ENCODE results near the gene IGSF23.
"Not testable (repeated sequence)": the region's sequence is repeated elsewhere in the genome, so short reads cannot be mapped to it uniquely, and the experiment has no call there.

Gene IGSF23

GRCh38 chr19:44666852-44667556, 53.6 kb downstream of the IGSF23 start:
- no peak for DNase-seq (ENCODE audit: low read depth)

DNA sequence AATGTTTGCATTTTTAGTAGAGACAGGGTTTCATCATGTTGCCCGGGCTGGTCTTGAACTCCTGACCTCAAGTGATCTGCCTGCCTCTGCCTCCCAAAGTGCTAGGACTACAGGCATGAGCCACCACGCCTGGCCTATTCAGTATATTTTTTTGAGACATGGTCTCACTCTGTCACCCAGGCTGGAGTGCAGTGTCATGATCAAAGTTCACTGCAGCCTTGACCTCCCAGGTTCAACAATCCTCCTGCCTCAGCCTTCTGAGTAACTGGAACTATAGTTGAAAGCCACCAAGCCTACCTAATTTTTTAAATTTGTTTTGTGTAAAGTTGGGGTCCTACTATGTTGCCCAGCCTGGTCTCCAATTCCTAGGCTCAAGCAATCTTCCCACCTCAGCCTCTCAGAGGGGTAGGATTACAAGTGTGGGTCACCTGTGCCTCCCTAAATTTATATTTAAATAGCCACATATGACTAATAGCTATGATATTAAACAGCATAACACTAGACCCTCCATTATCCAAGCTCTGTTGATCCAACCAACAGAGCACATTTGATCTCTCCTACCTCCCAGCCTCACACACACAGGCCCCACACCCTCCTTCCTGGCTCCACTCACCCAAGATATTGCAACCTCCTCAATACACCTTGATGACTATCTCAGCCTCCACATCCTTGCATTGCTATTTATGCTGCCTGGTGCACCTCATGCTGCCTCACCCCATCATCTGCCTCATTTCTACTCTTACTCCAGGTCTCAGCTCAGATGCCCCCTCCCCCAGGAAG, 55.8 kb downstream of the IGSF23 start:
- no peak for DNase-seq (ENCODE audit: low read depth)

DNA sequence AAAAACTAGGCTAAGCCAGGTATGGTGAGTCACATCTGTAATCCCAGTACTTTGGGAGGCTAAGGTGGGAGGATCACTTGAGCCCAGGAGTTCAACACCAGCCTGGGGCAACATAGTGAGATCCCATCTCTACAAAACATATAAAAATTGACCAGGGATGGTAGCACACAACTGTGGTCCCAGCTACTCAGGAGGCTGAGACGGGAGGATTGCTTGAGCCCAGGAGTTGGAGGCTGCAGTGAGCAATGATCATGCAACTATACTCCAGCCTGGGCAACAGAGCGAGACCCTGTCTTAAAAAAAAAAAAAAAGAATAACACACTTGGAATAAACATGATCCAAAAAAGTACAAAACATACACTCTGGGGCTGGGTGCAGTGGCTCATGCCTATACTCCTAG, 56.7 kb downstream of the IGSF23 start:
- not testable (repeated sequence) for DNase-seq (ENCODE audit: low read depth)

DNA sequence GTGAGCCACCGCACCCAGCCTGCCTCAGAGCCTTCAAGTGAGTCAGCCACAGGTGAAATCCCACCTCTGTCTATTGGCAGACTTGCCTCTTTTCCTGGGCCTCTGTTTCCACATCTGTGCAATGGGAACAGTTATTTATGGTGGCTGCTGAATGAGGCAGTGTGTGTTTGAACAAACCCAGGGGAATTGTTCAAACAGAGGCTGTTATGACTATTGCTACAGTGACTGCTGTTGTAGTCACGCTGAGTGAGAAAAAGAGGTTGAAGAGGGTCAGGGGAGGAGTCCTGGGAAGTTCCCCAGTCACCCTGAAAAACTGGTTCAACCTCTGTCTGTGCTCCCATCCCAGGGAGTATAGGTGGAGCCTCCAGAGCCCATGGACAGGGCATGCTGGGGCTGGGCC, 58.0 kb downstream of the IGSF23 start, which contains the start of gene CEACAM19:
Gene CEACAM19, plus strand, starts transcription at position 83 of the 400 bp plus-strand sequence. CDS start 450 bp downstream, outside the sequence.
- no peak for DNase-seq (ENCODE audit: low read depth)

- DNase-seq (ENCODE audit: low read depth): no peak
Measured at GRCh38 chr19:44672226-44672625, 58.9 kb downstream of the IGSF23 start.

GRCh38 chr19:44673510-44673909, 60.1 kb downstream of the IGSF23 start:
- no peak for DNase-seq (ENCODE audit: low read depth)

DNA sequence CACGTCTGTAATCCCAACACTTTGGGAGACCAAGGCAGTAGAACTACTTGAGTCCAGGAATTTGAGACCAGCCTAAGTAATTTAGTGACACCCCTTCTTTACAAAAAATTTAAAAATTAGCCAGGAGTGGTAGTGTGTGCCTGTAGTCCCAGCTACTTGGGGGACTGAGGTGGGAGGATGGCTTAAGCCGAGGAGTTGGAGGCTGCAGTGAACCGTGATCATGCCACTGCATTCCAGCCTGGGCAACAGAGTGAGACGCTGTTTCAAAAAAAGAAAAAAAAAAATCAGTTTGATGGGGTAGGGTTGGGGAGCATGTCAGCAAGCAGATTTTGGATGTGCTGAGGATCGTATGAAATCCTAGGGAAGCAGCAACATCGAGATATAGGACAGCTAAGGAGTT, 62.2 kb downstream of the IGSF23 start:
- no peak for DNase-seq (ENCODE audit: low read depth)

DNA sequence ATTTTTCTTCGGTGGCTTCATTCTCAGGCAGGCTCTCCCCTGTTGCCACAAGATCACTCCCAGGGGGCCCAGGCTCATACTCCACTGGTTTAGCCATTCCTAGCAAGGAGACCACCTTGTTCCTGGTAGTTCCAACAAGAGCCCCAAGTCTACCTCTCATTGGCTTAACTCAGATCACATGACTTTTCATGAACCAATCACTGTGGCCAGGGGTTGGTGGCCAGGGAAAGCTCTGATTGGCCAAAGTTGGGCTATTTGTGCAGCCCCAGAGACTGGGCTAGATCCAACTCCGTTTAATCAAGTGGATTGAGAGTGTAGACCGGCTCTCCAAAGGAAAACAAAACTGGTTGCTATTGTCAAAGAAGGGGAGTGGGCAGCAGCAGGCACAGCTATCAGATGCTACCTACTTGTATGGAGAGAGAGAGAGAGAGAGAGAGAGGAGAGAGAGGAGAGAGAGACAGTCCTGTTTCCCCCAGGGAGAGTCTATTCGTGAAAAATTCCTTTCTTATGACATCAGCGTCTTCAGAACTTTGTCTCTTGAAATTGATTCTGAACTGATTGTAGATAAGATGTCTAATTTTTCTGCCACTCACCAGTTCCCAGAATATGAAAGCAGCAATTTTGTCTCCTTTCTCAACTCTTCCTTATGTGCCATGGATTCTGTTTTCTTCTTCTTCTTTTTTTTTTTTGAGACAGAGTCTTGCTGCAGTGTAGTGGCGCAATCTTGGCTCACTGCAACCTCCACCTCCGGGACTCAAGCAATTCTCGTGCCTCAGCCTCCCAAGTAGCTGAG, 63.9 kb downstream of the IGSF23 start:
- DNase-seq (ENCODE audit: low read depth): no peak

DNA sequence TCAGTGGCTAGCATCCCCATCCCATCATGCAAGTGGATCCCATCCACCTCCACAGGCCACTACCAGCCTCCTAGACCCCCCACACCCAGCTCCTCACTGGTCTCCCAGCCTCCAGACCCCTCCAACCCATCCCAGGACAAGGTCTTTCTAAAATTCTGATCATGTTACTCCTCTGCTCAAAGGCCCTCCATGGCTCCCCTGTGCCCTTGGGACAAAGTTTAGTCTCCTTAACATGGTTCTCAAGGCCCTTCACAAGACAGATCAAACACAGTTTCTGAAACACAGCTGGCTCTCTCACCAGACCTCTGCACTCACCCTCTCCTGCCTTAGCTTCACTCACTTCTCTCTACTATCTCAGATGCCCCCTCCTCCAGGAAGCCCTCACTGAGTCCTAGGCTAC, 67.2 kb downstream of the IGSF23 start:
- no peak for DNase-seq (ENCODE audit: low read depth)

DNA sequence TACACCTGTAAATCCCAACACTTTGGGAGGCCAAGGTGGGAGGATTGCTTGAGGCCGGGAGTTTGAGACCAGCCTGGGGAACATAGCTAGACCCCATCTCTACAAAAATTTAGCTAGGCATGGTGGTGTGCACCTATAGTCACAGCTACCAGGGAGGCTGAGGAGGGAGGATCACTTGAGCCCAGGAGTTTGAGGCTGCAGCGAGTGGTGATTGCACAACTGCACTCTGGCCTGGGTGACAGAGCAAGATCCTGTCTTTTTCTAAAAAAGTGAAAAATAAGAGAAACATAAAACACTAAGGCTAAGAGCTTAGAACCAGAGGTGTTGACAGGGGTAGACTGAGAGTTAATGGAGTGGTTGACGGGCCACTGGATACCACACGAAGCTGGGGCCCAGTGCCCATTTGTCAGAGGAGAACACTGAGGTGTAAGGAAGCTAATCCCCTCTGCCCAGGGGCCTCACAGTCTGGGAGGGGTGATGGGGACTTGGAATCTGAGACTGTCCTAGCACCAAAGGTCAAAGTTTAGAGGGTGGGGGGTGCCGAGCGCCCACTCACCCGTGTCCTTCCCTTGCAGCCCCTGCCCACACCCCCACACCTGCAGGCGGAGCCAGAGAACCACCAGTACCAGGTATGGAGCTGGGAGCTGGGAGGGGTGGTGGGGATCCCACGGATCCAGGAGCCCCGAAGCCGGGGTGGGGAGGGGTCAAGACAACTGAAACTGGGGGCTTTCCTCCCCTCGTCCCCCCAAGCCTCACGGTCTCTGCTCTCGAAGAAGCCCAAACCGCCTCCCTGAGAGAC, 68.8 kb downstream of the IGSF23 start:
- DNase-seq (ENCODE audit: low read depth): no peak

- no peak for DNase-seq (ENCODE audit: low read depth)
Measured at GRCh38 chr19:44682807-44683206, 69.4 kb downstream of the IGSF23 start.

- DNase-seq (ENCODE audit: low read depth): no peak
Measured at GRCh38 chr19:44683434-44684210, 70.3 kb downstream of the IGSF23 start.

GRCh38 chr19:44684396-44684795, 71.0 kb downstream of the IGSF23 start:
- not testable (repeated sequence) for DNase-seq (ENCODE audit: low read depth)

DNA sequence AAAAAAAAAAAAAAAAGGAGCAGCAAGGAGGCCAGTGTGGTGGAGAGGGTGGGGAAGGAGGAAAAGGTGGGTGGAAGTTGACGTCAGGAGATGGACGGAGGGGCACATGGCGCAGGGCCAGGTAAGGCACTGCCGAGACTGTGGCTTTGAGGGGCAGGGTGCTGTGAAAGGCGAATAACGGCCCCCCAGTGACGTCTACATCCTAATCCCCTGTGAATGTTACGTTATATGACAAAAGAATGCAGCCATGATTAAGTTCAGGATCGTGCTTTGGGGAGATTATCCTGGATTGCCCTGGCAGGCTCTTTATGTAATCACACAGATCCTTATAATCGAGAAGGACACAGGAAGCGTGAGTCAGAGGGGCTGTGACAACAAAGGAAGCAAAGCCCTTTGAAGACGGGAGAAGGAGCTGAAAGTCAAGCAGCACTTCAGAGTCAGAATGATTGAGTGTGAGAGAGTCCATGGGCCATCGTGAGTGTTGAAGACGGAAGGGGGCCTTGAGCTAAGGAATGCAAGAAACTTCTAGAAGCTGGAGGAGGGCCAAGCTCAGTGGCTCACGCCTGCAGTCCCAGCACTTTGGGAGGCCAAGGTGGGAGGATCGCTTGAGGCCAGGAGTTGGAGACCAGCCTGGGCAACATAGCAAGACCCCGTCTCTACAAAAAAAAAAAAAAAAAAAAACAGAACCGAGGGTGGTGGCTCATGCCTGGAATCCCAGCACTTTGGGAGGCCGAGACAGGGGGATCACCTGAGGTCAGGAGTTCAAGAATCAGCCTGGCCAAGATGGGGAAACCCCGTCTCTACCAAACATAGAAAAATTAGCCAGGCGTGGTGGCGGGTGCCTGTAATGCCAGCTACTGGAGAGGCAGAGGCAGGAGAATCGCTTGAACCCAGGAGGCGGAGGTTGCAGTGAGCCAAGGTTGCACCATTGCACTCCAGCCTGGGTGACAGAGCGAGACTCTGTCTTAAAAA, 71.8 kb downstream of the IGSF23 start:
- DNase-seq (ENCODE audit: low read depth): no peak

DNA sequence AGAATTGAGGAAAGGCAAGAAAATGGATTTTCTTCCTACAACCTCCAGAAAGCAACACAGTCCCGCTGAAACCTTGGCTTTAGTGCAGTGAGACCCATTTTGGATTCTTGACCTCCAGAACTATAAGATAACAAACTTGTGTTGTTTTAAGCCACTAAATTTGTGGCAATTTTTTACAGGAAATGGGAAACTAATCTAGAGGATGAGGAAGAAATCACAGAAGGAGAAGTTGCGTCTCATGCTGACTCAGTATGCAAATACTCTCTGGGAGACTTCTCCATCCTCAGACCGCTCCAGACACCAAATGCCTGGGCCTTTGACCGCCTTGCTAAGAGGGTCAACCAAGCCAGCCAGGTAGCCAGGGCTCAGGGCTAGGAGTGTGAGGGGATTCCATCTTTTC, 72.5 kb downstream of the IGSF23 start:
- no peak for DNase-seq (ENCODE audit: low read depth)
